Retina (tissue), 1 donor: ENCODE measurements around the gene CCDC8.
"Not testable (repeated sequence)": the region's sequence is repeated elsewhere in the genome, so short reads cannot be mapped to it uniquely, and the experiment has no call there.

ENCODE experiments used
- DNase-seq: peaks from one replicate; pipeline ENCODE4 v3.0.0-alpha.2; 2016

CCDC8 gene

DNA sequence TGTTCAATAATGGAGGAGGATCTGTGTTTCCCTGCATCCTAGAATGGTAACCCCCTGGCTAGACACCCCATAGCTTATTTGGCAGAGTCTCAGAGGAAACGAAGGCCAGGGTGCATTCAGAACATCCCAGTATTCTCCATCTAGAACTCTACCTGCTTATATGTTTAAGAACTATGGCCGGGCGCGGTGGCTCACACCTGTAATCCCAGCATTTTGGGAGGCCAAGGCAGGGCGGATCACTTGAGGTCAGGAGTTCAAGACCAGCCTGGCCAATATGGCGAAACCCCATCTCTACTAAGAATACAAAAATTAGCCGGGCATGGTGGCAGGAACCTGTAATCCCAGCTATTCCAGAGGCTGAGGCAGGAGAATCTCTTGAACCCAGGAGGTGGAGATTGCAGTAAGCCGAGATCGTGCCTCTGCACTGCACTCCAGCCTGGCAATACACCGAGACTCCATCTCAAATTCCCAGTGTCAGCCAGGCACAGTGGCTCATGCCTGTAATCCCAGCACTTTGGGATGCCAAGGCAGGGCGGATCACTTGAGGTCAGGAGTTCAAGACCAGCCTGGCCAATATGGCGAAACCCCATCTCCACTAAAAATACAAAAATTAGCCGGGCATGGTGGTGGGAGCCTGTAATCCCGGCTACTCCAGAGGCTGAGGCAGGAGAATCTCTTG, 15.4 kb downstream of the CCDC8 start:
- DNase-seq: not testable (repeated sequence)

DNA sequence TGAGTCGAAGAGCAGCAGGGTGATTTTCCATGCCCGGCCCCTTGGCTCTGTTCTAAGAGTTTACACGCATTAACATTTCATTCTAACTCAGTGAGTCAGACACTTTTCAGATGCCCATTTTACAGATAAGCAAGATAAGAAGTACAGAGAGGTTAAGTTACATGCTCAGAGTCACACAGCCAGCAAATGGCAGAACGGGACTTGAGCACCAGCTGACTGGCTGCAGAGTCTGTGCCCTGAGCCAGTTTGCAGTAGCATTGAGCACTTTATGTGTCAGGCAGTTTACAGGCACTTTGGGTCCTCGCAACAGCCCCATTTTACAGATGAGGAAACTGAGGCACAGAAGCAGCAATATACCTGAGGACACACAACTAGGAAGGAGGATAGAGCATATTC, 19.0 kb downstream of the CCDC8 start:
- no peak for DNase-seq

DNA sequence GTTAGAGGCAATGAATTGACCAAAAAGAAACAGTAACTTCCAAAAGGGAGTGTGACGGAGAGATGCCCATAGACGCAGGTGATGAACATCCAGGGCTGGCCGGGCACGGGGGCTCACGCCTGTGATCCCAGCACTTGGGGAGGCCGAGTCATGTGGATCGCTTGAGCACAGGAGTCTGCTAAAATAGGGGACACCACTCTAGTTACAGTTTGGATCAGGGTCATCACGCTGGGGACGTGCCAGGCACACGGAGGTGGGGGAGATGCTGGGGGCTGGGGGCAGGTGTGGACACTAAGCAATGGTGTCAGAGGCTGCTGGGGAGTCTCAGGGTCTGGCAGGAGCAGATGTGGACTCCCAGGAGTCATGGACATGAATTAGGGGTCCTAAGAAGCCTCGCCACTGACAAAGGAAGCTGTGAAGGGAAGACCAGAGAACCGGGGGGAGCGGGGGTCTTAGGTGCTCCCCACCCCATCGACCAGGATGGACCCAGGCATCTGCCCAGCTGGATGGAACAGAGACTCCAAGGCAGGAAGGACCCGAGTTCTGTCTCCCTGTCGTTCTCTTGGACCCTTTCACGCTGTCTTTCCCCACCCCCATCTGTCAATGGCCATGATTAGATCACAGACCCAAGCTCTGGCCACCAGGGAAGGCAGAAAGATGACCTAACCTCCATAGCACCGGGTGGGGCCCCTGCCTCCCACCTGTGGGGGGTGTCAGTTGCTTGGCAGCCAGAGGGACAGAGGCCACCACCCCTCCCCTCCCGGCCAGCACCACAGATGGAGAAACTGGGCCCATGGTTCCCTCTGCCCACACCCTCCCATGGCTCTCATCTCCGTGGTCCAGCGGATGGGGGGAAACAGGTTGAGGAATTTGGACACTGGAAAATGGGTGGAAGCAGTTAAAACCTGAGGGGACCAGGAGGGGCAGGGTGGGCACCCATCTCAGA, 19.6 kb downstream of the CCDC8 start:
- no peak for DNase-seq

DNA sequence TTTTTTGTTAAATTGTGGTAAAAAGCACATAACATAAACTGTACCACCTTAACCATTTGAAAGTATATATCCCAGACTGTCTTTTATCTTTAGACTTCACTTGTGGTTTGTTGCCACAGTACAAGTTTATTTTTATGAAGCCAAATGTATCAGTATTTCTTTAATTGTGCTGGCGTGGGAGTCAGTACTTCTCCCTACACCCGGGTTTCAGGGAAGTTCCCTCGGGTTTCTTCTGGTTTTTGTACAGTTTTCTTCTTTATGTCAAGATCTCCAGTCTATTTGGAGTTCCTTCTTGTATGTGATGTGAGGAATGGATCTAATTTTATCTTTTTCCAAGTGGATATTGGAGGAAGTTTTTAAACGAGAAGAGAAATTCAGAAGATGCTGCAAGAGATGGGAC, 20.5 kb downstream of the CCDC8 start:
- DNase-seq: no peak

DNA sequence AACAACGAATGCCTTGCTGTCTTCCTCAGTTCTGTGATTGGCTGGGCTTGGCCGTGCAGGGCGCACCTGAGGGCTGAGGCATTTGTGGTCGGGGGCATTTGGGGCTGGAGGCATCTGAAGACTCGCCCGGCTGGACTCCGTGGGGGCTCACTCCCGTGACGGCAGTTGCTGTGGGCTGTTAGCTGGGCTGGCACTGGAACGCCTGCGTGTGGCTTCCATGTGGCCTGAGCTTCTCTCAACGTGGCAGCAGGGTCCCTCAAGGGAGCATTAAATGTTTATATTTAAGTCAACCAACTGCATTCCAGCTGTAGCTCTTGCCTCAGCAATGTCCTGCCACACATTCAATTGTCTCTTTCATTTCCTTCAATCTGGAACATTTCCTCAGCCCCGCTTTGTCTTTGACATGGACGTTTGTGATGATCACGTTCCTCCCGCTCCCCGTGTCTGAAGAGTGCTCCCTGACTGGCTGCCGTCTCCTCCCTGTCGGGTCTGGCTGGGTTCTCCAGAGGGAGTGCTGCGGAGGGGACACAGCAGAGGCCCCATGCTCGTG, 21.0 kb downstream of the CCDC8 start:
- no peak for DNase-seq

DNA sequence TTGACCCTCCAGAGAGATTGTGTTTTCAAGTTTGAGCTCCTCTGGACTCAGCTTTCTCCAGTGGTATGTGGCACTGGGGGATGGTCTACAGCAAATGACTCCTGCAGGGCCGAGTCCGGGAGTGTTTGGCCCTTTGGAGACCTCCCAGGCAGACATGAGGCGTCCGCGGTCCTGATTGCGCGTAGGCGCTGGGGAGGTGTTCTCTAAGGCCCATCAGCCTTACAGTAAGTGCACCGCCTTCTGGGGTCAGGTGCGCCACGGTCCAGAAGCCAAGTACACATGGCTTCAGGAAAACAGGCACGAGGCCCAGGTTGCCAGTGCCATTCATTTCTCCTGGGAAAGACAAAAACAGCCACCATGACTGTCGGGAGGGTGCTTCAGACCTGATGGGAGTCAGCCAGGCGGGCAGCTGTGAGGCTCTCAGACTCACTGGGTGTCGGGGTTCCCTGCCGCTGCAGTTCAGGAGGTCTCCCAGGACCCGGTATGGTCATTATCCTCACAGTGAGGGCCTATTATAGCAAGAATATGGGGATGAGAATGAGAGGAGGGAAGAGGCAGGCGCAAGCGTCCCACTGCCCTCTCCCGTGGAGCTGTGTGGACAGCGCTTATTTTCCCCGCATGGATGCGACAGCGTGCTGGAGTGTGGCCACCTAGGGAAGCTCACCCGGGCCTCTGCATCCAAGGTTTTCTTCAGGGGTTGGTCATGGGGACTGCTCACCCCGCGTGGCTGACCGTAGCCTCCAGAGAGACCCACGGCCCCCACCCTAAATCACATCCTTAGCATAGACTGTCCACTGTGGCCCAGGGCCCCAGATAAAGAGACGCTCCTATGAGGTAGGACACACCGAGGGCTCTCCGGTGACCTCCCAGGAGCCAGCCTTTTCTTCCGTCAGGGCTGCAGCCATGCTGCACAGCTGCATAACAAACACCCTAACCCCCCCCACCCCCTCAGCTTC, 21.8 kb downstream of the CCDC8 start:
- DNase-seq: no peak

DNA sequence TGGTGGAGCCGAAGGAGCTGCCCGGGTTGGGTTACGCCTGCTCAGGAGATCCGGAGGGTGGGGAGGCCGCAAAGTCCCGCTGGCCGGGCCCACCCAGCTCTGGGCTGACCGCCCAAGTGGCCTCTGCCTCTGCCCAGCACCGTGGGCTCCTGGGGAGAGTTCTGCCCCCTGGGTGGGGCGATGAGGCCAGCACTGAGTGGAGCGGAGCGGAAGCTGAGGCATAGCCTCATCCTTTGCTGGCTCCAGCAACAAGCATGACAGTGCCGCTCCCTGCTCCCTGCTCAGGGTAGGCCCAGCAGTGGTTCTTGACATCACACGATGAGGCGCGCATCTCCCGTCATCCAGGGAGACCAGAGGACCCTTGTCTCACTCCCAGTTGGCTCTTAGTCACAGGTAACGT, 22.5 kb downstream of the CCDC8 start:
- DNase-seq: no peak

- no peak for DNase-seq
These were observed 23.1 kb downstream of the CCDC8 start for GRCh38 chr19:46390121-46390858.

- DNase-seq: no peak
These were observed 24.9 kb downstream of the CCDC8 start for GRCh38 chr19:46388311-46389095.

DNA sequence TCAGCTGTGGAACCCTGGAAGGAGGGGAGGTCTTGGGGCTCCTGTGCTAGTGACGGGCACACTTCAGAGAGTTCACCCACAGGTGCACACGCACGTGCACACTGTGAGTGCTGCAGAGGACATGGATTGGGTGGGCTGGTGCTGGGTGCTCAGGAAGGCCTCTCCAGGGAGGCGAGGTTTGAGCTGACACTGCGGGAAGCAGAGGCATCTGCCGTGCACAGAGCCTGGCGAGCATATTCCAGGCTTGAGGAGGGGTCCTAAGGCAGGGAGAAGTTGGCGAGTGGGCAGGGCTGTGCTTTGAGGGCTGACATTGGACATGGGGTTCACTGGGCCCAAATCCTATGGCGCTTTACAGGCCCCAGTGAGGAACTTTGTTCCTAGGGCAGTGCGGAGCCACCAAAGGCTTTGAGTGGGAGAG, 25.6 kb downstream of the CCDC8 start:
- DNase-seq: no peak

DNA sequence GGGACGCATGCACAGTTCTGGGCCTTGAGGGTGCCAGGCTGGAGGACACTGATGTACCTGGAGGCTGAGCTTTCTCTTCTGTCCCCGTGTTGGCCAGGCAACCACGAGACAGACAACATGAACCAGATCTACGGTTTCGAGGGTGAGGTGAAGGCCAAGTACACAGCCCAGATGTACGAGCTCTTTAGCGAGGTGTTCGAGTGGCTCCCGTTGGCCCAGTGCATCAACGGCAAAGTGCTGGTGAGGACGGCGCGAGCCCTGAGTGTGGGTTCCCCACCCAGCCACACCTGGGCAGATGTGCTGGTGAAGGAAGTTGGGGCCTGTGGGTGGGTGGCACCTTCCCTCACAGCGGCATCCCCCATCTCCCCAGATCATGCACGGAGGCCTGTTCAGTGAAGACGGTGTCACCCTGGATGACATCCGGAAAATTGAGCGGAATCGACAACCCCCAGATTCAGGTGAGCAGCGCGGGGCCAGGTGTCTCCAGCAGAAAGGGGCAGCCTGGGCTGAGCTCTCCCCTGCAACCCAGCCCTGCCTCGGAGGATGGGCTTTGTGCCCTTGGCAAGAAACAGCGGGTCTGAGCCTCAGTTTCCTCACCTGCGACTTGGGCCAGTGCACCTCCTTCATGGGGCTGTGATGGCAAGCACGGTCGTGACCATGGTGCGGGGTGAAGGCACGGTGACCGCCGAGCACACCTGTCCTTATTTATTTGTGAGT, 26.2 kb downstream of the CCDC8 start:
- DNase-seq: no peak

DNA sequence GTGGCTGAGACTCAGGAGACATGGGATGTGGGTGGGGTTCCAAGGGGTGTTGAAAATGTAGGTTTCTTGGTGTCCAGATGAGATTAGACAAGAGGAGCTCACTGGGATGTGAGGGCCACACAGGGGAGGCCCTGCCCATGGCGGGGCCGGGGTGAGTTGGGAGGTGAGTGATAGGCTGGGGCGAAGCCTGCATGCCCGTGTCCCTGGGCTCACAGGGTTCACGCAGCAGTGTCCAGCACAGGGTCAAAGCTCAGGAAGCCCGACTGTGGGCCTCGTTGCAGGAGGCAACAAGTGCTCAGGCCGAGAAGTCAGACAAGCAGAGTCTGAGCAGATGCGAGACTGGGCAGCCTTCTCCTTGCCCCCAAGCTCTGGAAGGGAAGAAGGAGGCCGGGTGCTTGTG, 27.2 kb downstream of the CCDC8 start:
- no peak for DNase-seq

- DNase-seq: no peak
These were observed 27.7 kb downstream of the CCDC8 start for GRCh38 chr19:46385636-46386035.

- no peak for DNase-seq
These were observed 29.0 kb downstream of the CCDC8 start for GRCh38 chr19:46384396-46384795.

- DNase-seq: no peak
These were observed 29.5 kb downstream of the CCDC8 start for GRCh38 chr19:46383846-46384245.

DNA sequence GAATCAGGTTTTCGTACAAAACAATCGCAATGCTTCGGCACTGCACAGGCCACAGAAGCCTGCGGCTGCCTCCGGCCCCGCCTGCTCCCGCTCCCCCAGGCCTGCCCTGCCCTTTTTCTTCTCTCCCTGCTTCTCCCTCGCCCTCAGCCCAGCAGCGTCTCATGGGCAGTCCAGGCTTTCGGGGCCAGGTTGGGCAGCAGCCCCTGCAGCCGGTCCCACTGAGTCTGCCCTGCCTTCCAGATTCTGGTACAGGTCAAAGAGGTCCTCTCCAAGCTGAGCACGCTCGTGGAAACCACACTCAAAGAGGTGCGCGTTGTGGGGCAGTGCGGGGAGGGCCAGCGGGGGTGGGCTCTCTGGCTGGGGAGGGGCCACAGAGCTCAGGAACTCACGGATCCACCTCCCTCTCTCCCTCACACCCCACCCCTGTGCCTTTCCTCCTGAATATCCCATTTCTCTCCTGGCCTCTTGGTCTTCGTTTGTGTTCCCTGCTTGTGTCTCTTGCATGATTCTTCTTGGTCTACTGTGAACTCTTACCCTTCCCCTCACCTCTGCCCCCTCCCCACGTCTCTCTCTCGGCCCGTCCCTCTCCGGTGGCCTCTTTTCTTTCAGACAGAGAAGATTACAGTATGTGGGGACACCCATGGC, 30.1 kb downstream of the CCDC8 start:
- no peak for DNase-seq

GRCh38 chr19:46381756-46382345, 31.5 kb downstream of the CCDC8 start:
- DNase-seq: no peak

- DNase-seq: no peak
These were observed 32.0 kb downstream of the CCDC8 start for GRCh38 chr19:46381346-46381745.

DNA sequence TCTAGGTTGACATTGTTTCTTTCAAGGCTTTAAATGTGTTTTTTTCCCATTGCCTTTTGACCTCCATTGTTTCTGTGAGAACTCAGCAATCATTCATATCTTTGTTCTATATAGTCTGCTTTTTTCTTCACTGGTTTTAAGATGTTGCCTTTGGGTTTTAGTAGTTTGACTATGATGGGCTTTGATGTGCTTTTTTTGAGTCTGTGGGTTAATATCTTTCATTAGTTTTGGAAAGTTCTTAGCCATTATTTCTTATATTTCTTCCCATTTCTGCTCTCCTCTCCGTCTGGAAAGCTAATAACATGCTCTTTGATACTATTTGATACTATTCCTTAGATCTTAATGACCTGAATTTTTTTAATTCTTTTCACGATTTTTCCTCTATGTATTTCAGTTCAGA, 32.7 kb downstream of the CCDC8 start:
- no peak for DNase-seq

DNA sequence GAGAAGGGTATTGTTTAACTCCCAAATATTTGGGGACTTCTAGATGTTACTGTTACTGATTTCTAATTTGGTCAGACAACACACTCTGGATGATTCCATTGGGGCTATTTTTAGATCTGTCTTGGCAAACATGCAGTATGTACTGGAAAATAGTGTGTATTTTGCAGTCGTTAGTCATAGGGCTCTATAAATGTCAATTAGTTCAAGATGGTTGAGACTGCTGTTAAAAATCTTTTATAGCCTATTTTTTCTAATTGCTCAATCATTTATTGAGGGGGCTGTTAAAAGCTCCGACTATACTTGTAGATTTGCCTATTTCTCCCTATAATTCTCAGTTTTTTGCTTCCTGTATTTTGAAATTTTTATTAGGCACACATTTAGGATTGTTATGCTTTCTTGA, 35.1 kb downstream of the CCDC8 start:
- DNase-seq: no peak
